Fibroblast of mammary gland (primary cell): Measurements from ENCODE around the gene COPS6.

Experiments used
- DNase-seq: peaks from one replicate; pipeline ENCODE4 v3.0.0-alpha.2; 2010; ENCODE audit warnings: low read depth
- H3K4me3 ChIP-seq: 2 replicates; pipeline ENCODE4 v1.5.1; 2011; ENCODE audit warnings: low read depth, mild to moderate bottlenecking, low read length, moderate library complexity; ENCODE audit not compliant: control insufficient read depth
- TF ChIP-seq, protein P1 (sequence below): conservative IDR thresholded peaks from 2 replicates; pipeline ENCODE4 v1.5.1; 2011; ENCODE audit warnings: low read depth, low read length, inconsistent platforms; ENCODE audit not compliant: control insufficient read depth, insufficient read depth

The COPS6 gene

DNA sequence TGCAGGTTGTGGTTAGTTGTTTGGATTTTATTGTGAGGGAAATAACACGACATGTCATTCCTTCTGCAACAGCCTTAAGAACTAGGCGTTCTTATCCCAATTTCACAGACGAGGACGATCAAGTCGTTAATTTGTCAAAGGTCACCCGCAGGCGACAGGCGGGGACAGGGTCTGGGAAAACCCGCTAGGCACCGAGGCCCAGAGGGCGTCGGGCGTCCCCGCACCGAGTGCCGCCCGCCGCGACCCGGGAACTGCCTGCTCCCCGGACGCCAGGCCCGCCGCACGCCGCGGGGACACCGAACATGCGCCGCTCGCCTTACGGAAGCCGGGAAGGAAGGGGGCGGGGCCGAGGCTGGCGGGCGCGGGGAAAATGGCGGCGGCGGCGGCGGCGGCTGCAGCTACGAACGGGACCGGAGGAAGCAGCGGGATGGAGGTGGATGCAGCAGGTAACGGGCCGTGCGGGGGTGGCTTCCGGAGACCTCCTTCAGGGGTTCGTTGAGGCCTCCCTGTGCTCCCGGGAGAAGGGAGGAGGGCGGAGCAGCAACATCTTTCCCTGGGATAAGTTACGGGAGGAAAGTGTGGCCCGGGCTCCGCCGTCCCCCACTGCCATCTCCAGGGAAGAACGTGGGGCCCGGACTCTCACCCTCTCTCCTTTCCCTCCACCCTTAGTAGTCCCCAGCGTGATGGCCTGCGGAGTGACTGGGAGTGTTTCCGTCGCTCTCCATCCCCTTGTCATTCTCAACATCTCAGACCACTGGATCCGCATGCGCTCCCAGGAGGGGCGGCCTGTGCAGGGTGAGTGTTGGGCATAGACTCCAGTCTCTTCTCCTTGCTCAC is at the start of gene COPS6:
Gene COPS6, plus strand, starts transcription at position 349 of the 837 bp plus-strand sequence. Its CDS starts 22 bp downstream, at position 371.
- H3K4me3 ChIP-seq: peak within 1 kb of the TSS; percentile 87
- TF ChIP-seq, protein P1, sequence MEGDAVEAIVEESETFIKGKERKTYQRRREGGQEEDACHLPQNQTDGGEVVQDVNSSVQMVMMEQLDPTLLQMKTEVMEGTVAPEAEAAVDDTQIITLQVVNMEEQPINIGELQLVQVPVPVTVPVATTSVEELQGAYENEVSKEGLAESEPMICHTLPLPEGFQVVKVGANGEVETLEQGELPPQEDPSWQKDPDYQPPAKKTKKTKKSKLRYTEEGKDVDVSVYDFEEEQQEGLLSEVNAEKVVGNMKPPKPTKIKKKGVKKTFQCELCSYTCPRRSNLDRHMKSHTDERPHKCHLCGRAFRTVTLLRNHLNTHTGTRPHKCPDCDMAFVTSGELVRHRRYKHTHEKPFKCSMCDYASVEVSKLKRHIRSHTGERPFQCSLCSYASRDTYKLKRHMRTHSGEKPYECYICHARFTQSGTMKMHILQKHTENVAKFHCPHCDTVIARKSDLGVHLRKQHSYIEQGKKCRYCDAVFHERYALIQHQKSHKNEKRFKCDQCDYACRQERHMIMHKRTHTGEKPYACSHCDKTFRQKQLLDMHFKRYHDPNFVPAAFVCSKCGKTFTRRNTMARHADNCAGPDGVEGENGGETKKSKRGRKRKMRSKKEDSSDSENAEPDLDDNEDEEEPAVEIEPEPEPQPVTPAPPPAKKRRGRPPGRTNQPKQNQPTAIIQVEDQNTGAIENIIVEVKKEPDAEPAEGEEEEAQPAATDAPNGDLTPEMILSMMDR: no peak
- DNase-seq: peak; percentile 65

DNA sequence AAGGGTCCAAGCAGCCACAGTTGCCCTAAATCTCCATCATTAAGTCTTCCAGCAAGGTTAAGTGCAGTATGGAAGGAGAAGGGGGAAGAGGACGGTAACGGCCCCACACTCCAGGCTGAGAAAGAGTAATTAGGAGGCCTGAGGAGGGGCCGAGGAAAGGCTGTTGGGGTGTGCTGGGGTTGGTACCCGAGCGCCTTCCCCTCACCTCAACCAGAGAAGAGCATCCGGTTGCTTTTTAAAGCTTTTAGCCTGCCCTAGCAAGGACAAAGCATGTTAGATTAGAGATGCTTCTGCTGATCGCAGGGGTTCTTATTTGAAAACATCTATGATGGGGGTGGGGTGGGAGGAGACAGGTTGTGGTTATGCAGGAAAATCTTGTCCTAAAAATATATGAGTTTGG is 48.2 kb upstream of the COPS6 start:
- no peak overlapping the region for H3K4me3 ChIP-seq
- TF ChIP-seq, protein P1: no peak
- no peak for DNase-seq

DNA sequence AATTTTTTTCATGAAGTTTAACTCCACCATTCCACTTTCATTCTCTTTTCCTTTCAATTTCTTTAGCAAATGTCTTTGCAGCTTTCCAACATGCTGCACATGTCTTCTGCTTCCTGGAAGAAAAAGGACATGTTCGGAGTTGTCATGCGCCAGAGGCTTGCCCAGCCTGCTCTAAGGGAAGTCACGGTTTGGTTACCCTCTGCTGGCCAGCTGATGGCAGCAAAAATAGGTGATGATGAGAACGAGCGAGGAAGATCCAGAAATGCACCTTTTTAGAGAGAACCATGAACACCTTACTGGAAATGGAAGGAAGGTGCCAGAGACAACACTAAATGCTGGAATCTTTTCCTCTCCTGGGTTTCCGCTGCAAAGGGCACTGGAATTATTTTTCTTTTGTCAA is 44.1 kb upstream of the COPS6 start:
- DNase-seq: no peak
- H3K4me3 ChIP-seq: no peak overlapping the region
- TF ChIP-seq, protein P1: no peak

DNA sequence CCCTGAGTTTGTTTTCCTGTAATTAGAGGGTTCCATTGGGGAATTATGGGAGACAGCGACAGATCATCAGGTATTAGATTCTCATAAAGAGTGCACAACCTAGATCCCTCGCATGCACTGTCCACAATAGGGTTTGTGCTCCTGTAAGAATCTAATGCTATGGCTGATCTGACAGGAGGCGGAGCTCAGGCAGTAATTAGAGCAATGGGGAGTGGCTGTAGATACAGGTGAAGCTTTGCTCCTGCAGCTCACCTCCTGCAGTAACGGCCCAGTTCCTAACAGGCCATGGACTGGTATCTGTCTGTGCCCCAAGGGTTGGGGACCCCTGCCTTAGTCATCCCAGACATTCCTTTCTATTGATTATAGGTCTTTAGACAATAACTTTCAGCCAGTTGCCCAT is 40.1 kb upstream of the COPS6 start:
- DNase-seq: no peak
- H3K4me3 ChIP-seq: no peak overlapping the region
- TF ChIP-seq, protein P1: no peak

DNA sequence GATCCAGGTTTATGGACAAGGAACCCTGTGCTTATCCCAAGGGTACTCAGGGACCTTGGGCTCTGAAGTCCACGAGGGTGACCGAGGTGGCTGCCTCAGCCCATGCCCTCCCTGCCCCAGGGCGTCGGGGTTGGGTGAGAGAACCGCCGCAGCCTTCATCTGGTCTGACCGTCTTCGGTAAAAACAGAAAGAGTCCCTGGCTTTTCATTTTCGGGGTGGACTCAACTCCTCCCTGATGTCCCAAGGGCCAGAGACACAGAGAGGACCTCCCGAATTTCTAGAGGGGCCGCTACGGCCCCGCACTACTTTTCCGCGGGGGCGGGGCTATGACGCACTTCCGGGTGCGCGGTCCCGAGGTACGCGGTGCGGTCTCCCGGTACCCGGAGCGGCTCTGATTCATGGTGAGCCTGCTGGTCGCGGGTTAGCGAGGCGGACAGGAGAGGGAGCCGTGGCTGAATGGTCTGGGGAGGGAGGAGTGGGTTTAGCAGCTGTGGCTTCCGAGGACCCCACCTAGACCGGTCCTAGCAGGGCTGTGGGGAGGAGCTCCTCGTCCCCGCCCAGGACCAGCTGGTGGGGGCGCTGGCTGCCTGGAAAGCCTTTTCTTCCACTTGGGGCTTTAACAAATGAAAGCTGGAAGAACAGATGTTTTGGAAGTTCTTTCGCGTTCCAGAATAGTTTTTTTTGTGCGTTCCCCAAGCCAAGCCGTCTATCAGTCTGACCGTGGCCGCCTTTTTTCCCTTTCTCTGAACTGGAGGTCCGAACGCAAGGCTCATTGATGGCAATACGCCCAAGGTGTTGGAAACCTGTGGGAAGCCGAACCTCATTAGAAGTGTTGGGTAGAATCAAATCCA is 39.1 kb upstream of the COPS6 start, which contains the start of gene ZSCAN21:
Gene ZSCAN21, plus strand, starts transcription at position 334 of the 851 bp plus-strand sequence. CDS start 7,233 bp downstream, outside the sequence.
- TF ChIP-seq, protein P1: no peak

DNA sequence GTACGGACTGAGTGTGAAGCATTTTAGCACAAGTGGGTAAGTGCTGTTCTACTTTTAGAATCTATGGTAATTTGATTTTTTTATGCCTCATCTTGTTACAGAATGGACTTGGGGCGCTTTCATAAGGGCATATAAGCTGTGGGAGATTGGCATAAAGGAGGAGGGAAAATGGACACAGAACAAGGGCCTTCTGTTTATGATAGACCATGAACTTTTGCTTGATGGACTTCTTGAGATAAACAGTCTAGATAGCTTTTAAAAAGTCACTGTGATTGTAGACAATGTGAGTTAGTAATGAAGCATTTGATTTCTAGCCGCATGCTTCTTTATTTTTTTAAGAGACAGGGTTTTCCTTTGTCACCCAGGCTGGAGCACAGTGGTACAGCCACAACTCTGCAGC is 37.2 kb upstream of the COPS6 start:
- no peak for DNase-seq
- TF ChIP-seq, protein P1: no peak
- no peak overlapping the region for H3K4me3 ChIP-seq

More for the DNA sequence above, 39.1 kb upstream of the COPS6 start, which contains the start of gene ZSCAN21:
- peak; percentile 83 for DNase-seq
- peak within 1 kb of the TSS; percentile 94 for H3K4me3 ChIP-seq
